PFSK-1 (cell line): ENCODE data around the gene RAD23B.

Source experiments
- POLR2AphosphoS5 ChIP-seq: IDR thresholded peaks from 2 replicates; pipeline ENCODE4 v1.6.1; 2012; ENCODE audit warnings: low read depth, mild to moderate bottlenecking, control low read depth, low read length, moderate library complexity
- SIN3A ChIP-seq: IDR thresholded peaks from 2 replicates; pipeline ENCODE4 v1.6.1; 2012; ENCODE audit warnings: mild to moderate bottlenecking, low read length, moderate library complexity, borderline replicate concordance; ENCODE audit not compliant: insufficient read depth
- TAF1 ChIP-seq: IDR thresholded peaks from 2 replicates; pipeline ENCODE4 v1.6.1; 2012; ENCODE audit warnings: low read length, control low read depth, borderline replicate concordance; ENCODE audit not compliant: insufficient read depth
- TF ChIP-seq, protein P1 (sequence below), 2 experiments: IDR thresholded peaks; 2 replicates each; pipeline versions ENCODE4 v1.6.1 to v1.8.0; 2011 to 2012; ENCODE audit warnings: low read depth in 2 of 2, low read length in 2 of 2, control low read depth in 1 of 2, inconsistent platforms in 1 of 2, mild to moderate bottlenecking in 1 of 2, moderate library complexity in 1 of 2; ENCODE audit not compliant: insufficient read depth in 1 of 2

DNA sequence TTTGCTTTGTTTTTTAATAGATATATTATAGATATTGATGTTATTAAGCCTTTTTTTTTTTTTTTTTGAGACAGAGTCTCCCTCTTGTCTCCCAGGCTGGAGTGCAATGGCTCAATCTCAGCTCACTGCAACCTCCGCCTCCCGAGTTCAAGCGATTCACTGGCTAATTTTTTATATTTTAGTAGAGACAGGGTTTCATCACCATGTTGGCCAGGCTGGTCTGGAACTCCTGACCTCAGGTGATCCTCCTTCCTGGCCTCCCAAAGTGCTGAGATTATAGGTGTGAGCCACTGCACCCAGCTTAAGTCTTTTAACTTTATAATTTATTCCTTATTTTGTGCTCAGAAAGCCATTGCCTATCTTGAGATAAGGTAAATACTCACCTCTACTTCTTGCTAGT, 24.2 kb upstream of the RAD23B start:
- TF ChIP-seq POLR2AphosphoS5 (no peak), SIN3A (no peak), TAF1 (no peak)
- TF ChIP-seq, protein P1, sequence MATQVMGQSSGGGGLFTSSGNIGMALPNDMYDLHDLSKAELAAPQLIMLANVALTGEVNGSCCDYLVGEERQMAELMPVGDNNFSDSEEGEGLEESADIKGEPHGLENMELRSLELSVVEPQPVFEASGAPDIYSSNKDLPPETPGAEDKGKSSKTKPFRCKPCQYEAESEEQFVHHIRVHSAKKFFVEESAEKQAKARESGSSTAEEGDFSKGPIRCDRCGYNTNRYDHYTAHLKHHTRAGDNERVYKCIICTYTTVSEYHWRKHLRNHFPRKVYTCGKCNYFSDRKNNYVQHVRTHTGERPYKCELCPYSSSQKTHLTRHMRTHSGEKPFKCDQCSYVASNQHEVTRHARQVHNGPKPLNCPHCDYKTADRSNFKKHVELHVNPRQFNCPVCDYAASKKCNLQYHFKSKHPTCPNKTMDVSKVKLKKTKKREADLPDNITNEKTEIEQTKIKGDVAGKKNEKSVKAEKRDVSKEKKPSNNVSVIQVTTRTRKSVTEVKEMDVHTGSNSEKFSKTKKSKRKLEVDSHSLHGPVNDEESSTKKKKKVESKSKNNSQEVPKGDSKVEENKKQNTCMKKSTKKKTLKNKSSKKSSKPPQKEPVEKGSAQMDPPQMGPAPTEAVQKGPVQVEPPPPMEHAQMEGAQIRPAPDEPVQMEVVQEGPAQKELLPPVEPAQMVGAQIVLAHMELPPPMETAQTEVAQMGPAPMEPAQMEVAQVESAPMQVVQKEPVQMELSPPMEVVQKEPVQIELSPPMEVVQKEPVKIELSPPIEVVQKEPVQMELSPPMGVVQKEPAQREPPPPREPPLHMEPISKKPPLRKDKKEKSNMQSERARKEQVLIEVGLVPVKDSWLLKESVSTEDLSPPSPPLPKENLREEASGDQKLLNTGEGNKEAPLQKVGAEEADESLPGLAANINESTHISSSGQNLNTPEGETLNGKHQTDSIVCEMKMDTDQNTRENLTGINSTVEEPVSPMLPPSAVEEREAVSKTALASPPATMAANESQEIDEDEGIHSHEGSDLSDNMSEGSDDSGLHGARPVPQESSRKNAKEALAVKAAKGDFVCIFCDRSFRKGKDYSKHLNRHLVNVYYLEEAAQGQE (IDR thresholded peaks at IDR 0.05; ENCODE audit: insufficient read depth in 1 of 2, low read depth in 2 of 2, low read length in 2 of 2), result no peak
